Stimulated activated CD8-positive, alpha-beta memory T cell treated with anti-CD3 and anti-CD28 coated beads, Interleukin-2, amount 100 ng/mL, for 48 hours (primary cell): ENCODE measurements around the gene BSPRY.
"Not testable (repeated sequence)": the region's sequence is repeated elsewhere in the genome, so short reads cannot be mapped to it uniquely, and the experiment has no call there.

Experiments
- DNase-seq, 2 donors: peaks; one replicate each; pipeline ENCODE4 v3.0.0-alpha.2; 2020; ENCODE audit warnings: low read depth in 2 of 2

Gene BSPRY

DNA sequence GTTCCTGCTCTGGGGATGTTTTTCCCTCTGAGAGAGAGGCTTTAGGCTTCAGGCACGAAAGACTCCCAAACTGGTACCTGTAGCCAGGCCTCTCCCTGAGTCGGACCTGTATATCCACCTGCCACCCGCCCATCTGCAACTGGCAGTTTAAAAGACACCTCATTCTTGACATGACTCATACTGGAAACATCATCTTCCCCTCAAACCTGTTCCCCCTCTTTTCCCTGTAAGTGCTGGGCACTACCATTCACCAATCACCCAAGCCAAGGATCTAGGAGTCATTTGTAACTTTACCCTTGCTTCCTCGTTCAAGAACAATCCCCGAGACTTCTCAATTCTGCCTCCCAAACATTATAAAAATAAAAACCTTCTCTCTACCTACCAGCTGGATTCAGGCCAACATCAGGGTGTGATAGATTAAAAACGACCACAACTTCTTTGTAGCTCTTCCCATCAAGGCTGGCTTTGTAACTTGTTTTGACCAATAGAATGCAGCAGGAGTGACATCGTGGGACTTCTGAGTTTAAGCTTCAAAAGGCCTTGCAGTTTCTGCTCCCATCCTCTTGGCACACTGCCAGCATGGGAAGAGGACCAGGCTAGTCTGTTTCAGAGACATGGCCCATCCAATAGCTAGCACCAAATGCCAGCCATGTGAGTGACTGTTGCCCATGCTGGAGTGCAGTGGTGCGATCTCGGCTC is 7.5 kb upstream of the BSPRY start:
- no peak for DNase-seq

- no peak for DNase-seq
These were observed 5.6 kb upstream of the BSPRY start for GRCh38 chr9:113343732-113344231.

- DNase-seq: no peak
These were observed 4.2 kb upstream of the BSPRY start for GRCh38 chr9:113345190-113345589.

DNA sequence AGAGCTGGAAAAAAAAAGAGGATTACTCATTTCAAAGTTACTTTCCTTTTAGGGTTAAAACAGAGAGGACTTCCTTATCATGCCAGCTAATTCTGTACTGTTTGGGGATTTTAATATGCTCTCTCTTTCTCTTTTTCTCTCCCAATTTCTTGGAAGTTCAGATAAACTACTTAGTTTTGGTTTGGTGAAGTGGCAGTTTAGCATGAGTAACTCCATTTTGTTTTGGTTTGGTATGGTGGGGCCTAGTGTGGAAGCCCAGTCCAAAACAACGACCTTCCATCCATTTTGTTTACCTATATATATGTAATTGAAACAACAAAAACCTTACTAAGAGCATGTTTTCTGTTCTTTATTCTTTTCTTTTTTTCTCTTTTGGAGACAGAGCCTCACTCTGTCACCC is 3.7 kb upstream of the BSPRY start:
- DNase-seq: no peak

DNA sequence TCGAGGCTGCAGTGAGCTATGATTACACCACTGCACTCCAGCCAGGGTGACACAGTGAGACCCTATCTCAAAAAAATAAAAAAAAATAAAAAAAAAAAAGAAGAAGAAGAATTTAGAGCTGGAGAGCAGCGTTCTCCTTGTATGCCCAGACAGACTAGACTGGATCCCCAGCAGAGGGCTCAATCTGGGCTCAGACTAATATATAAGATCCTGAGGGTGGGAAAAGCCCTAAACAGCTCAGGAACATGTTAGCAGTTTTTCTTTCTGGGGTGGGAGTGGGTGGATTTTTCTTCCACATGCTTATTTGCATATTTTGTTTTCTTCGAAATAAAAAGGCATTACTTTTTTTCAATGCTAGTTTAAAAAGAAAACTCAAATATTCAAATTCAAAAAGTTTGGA is 904 bp upstream of the BSPRY start:
- DNase-seq: no peak

GRCh38 chr9:113349066-113349444 is 286 bp upstream of the BSPRY start:
- no peak for DNase-seq

DNA sequence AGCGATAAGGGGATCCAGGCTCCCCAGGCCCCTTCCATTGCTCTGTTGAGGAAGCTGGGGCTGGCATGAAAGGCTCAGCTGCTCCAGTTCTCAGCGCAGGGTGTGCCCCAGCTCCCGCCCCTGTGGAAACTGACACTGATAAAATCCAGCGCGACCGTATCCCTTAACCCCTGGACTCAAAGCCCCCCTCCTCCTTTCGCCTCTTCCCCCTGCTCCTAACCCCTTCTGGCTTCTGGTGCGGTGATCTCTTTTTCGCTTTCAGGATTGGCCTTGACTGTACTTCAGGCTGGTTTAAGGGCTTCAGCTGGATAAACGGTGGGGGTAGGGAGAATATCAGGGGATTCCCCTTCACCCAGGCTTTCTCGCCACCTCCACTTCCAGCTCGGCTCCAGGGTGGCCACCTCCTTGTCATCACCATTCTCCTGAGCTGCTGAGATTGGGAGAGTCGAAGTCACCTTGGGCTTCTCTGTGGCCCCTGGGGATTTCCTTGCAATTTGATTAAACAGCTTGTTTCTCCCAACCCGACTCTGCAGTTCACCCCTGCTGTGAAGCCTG is 843 bp downstream of the BSPRY start:
- DNase-seq: no peak

GRCh38 chr9:113350937-113351336 is 1.6 kb downstream of the BSPRY start:
- peak; percentile 27 to 29 for DNase-seq

GRCh38 chr9:113352006-113352405 is 2.7 kb downstream of the BSPRY start:
- DNase-seq: no peak

DNA sequence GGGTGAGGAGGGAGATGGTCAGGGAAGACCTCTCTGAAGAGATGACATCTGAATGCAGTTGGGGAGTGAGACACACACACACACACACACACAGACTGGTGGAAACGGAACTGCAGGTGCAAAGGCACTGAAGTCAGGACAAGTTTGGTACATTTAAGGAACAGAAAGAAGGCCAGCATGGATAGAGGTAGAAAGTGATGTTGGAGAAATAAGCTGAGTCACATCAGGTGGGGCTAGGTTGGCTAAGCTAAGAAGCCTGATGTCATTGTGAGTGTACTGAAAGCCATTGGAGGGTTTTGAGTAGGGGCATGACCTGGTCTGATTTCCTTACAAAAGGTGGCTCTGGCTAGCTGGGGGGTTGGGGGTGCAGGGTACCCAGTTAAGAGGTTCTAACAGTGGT is 3.1 kb downstream of the BSPRY start:
- no peak for DNase-seq

GRCh38 chr9:113355040-113355596 is 5.8 kb downstream of the BSPRY start:
- DNase-seq: no peak

DNA sequence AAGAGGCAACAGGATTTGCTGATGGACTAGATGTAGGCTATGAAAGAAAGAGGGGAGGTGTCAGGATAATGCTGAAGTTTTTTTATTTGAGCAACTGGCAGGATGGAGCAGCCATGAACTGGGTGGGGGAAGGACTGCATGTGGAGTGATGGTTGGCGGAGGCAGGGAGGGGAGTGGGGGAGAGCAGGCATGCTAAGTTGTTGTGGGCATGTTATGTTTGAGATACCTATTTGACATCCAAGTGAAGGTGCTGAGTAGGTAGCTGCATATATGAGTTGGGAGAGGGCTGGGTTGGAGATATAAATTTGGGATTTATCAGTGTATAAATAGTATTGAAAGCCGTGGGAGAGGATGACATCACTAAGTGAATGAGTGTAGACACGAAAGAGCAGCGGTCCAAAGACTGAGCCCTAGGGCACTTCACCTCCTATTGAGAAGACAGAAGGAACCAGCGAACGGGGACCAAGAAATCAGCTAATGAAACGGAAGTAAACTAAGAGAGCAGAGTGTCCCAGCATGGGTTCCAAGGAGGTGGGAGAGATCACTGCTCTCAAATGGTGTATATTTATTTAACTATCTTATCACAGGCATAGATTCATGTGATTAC is 7.4 kb downstream of the BSPRY start:
- no peak for DNase-seq

- DNase-seq: no peak
These were observed 10.0 kb downstream of the BSPRY start for GRCh38 chr9:113359385-113359784.

- DNase-seq: no peak
These were observed 11.0 kb downstream of the BSPRY start for GRCh38 chr9:113360242-113360842.

GRCh38 chr9:113361304-113362018 is 12.1 kb downstream of the BSPRY start:
- no peak for DNase-seq

DNA sequence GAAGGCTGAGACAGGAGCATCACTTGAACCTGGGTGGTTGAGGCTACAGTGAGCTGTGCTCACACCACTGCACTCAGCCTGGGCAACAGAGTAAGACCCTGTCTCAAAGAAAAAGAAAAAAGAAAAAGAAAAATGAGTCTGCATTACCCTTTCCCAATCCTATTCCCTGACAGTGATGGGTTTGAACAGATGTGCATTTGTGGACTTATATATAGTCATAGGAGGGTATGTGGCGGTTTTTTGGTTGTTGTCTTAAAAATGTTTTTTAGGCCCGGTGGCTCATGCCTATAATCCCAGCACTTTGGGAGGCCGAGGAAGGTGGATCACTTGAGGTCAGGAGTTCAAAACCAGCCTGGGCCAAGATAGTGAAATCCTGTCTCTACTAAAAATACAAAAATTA is 14.0 kb downstream of the BSPRY start:
- no peak for DNase-seq

DNA sequence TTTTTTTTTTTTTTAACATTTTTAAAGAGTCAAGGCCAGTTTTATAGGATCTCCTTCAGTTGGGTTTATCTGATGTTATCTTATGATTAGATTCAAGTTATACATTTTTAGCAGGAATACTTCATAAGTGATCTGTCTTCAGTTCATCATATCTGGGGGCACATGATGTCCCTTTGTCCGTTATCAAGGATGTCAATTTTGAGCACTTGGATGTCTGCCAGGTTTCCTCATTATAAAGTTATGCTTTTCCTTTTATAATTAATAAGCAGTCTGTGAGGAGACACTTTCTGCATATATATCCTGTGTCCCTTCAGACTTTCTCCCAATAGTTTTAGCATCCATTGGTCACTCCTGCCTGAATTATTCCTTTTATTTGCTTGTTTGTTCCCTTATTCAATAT is 15.6 kb downstream of the BSPRY start:
- DNase-seq: no peak

DNA sequence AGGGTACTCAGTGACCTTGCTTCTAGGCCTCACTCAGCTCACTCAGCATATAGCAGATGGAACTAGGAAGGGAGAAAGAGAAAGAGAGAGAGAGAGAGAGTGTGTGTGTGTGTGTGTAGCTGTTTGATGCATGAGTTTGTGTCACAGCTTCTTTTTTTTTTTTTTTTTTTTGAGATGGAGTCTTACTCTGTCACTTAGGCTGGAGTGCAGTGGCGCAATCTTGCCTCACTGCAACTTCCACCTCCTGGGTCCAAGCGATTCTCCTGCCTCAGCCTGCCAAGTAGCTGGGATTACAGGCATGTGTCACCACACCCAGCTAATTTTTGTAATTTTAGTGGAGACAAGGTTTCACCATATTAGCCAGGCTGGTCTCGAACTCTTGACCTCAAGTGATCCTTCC is 16.3 kb downstream of the BSPRY start:
- DNase-seq: not testable (repeated sequence)

DNA sequence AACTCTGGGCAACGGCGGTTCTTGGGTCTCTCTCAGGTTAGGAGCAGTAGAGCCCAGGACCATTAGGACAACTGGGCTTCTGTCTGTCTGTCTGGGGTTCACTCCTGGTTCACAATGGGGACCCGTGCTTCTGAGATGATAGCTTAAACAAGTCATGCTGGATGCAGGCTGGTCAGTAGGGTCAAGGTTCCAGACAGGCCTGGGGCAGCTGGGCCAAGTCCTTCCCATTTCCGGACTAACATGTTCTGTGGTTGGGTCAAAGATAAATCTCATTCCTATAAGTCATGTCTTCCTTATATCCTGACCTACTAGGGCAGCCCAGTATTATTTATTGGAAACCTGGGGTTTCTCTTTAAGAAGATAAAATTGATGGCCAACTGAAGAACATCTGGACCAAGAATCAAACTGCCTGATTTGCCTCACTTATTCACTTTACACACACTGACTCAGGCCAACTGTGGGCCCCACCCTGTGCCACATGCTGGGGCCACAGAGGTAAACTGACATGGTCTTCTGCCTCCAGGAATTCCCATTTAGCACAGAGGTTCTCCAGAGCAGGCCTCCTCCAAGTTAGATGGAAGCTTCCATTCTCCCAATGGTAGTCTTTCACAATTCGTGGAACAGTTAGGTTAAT is 19.1 kb downstream of the BSPRY start:
- no peak for DNase-seq

DNA sequence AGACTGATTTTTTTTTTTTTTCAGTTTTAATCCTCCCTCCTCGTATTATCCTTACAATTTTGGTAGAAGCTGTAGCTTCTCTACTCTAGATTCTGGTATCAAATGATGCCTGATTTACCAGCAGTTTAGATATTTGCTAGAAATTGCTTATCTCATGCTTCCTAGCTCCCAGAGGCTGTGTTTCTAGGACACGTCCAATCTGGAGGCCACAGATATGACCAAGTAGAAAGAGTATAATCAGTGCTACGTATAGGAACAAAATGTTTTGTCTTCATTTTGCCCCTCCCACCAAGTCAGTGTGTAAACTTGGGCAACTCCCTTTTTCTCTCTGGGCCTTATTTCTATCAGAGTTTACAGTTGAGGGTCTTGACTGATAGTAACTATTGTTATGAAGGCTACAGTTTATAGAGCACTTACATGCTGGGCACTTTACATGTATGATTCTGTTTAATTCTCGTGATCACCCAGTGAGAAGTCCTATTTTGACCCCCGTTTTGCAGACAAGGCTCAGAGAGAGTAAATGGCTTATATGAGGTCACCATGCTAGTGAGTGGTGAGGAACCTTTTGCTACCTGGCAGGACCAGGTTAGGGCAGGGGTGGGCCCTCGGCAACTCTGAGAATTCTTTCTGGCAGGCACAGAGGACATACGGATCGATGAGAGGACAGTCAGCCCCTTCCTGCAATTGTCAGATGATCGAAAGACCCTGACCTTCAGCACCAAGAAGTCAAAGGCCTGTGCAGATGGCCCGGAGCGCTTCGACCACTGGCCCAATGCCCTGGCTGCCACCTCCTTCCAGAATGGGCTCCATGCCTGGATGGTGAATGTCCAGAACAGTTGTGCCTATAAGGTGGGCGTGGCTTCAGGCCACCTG is 19.9 kb downstream of the BSPRY start:
- no peak for DNase-seq

GRCh38 chr9:113369855-113370140 is 20.5 kb downstream of the BSPRY start:
- no peak for DNase-seq
